Common myeloid progenitor, CD34-positive (primary cell): ENCODE results near the gene STK24.

Source experiments
- CTCF ChIA-PET: fragments of 350-600 bp; sonication (Branson Sonifier 250); formaldehyde crosslinking; loops from one replicate; lab custom pipeline; 2021; ENCODE audit warnings: antibody characterized with exemption; lab: Charles Lee
- POLR2A ChIA-PET: fragments of 350-600 bp; sonication (Branson Sonifier 250); formaldehyde crosslinking; loops from one replicate; lab custom pipeline; 2021; ENCODE audit warnings: antibody characterized with exemption; lab: Charles Lee
- DNase-seq, 3 donors: peaks; one replicate each; pipeline versions ENCODE4 v3.0.0 to v3.0.0-alpha.2; 2013
- H3K27ac ChIP-seq, 2 experiments: 1 replicate in 1 of 2; 2 replicates in 1 of 2; pipeline ENCODE4 v1.7.0; 2013; ENCODE audit warnings: inconsistent platforms in 2 of 2, low read length in 2 of 2, mild to moderate bottlenecking in 2 of 2, low read depth in 1 of 2, moderate library complexity in 1 of 2; ENCODE audit not compliant: severe bottlenecking in 2 of 2, insufficient read depth in 1 of 2, poor library complexity in 1 of 2
- H3K27me3 ChIP-seq, 5 experiments: replicated peaks in 2 of 5; 1 replicate in 3 of 5; 2 replicates in 2 of 5; pipeline versions ENCODE4 v1.6.1 to v1.7.0; 2013; ENCODE audit warnings: low read length in 4 of 5, mild to moderate bottlenecking in 2 of 5, moderate library complexity in 2 of 5, inconsistent platforms in 1 of 5; ENCODE audit not compliant: insufficient read depth in 5 of 5, control insufficient read depth in 4 of 5
- H3K36me3 ChIP-seq, 4 experiments: 1 replicate in 2 of 4; 2 replicates in 2 of 4; pipeline versions ENCODE4 v1.6.1 to v1.7.0; 2013; ENCODE audit warnings: low read length in 3 of 4, control low read depth in 1 of 4, mild to moderate bottlenecking in 1 of 4; ENCODE audit not compliant: control insufficient read depth in 4 of 4, insufficient read depth in 4 of 4
- H3K4me1 ChIP-seq, 4 experiments: 1 replicate in 3 of 4; 2 replicates in 1 of 4; pipeline versions ENCODE4 v1.6.1 to v1.7.1; 2013; ENCODE audit warnings: low read length in 3 of 4, mild to moderate bottlenecking in 3 of 4, control low read depth in 1 of 4, inconsistent platforms in 1 of 4, moderate library complexity in 1 of 4; ENCODE audit not compliant: control insufficient read depth in 4 of 4, insufficient read depth in 4 of 4; ENCODE audit errors: control extremely low read depth in 1 of 4
- H3K4me3 ChIP-seq, 7 experiments: 1 replicate in 4 of 7; 2 replicates in 3 of 7; pipeline versions ENCODE4 v1.5.1 to v1.7.0; 2013; ENCODE audit warnings: mild to moderate bottlenecking in 7 of 7, low read length in 6 of 7, moderate library complexity in 6 of 7, inconsistent platforms in 2 of 7, low read depth in 2 of 7, control low read depth in 1 of 7; ENCODE audit not compliant: insufficient read depth in 4 of 7, control insufficient read depth in 1 of 7; ENCODE audit errors: extremely low read depth in 1 of 7
- H3K9me3 ChIP-seq, 5 experiments: 1 replicate in 4 of 5; 2 replicates in 1 of 5; pipeline versions ENCODE4 v1.6.1 to v1.7.1; 2013; ENCODE audit warnings: low read length in 4 of 5, mild to moderate bottlenecking in 2 of 5, inconsistent platforms in 1 of 5, low read depth in 1 of 5, moderate library complexity in 1 of 5; ENCODE audit not compliant: control insufficient read depth in 4 of 5, insufficient read depth in 2 of 5; ENCODE audit errors: control extremely low read depth in 1 of 5
- WGBS: methylation state at CpG from one replicate; pipeline ENCODE4 v1.1.5; 2013; ENCODE audit not compliant: insufficient coverage; 5-methylcytosine and 5-hydroxymethylcytosine counted together

The STK24 gene

DNA sequence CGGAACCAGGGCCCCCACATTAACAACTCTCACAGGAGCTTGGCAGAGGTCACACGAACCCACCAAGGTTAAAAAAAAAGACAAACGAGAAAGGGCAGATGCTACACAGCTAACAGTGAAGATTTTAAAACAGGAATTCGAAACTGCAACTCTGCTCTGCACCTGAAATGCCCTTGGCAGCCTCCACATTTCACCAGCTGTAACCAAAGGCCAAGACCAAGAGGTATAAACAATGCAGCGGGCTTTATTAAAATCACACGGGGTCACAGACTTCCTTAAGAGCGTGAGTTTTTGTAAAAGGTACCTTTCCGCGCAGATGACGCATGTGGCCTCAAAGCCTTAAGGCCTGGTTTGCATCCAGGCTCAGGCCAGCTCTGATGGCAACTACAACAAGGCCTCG is 88.2 kb downstream of the STK24 start:
- no peak for DNase-seq
- Histone ChIP-seq H3K4me3 (no peak overlapping the region), H3K9me3 (no peaks in the 10 kb centered on the region), H3K27me3 (no peaks in the 10 kb centered on the region), H3K27ac (no peak overlapping the region), H3K4me1 (peaks cover 7 to 58% (median 42%) of the 10 kb centered on the region in 4 experiments), H3K36me3 (peaks cover 0 to 3% (median 0%) of the 10 kb centered on the region in 4 experiments)
- CTCF ChIA-PET, result interaction anchor here (0.9 to 2.0 kb wide), 5 partner anchors 9 to 43 kb away, joined by 3 to 7 read pairs (median 3); no protein-coding TSS in a partner anchor
- 87% methylated on average over 10 of the region's 11 CpGs for WGBS
- POLR2A ChIA-PET, result interaction anchor here (0.7 kb wide), 1 partner anchor 20 kb away, joined by 3 read pairs; no protein-coding TSS in a partner anchor

DNA sequence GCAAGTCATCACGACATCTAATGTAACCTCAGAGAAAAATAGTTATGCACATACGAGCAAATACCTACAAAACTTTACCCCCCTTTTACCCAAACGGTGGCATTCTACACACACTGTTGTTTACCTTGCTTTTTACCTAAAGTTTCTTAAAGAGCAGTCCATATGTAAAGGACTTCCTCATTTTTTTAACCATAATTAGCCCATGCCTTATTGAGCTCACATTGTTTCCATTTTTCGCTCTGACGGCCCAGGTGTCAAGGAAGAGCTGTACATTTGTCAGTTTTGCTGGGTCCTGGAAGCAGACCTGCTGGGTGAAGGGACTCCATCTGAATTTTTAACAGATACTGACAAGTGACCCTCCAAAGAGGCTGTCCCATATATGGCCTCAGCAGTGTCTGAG is 89.4 kb downstream of the STK24 start:
- Histone ChIP-seq H3K36me3 (peaks cover 0 to 3% (median 0%) of the 10 kb centered on the region in 4 experiments), H3K27me3 (no peaks in the 10 kb centered on the region), H3K9me3 (no peaks in the 10 kb centered on the region), H3K27ac (no peak overlapping the region), H3K4me1 (peaks cover 7 to 65% (median 42%) of the 10 kb centered on the region in 4 experiments), H3K4me3 (no peak overlapping the region)
- CTCF ChIA-PET, result interaction anchor here (0.6 to 2.0 kb wide), 5 partner anchors 9 to 42 kb away, joined by 3 to 7 read pairs (median 3); no protein-coding TSS in a partner anchor
- DNase-seq, result peak in 2 of 3 donors; percentile 51 to 63
- POLR2A ChIA-PET, result no interaction called here
- WGBS, result 65% methylated on average over 3 of the region's 5 CpGs

DNA sequence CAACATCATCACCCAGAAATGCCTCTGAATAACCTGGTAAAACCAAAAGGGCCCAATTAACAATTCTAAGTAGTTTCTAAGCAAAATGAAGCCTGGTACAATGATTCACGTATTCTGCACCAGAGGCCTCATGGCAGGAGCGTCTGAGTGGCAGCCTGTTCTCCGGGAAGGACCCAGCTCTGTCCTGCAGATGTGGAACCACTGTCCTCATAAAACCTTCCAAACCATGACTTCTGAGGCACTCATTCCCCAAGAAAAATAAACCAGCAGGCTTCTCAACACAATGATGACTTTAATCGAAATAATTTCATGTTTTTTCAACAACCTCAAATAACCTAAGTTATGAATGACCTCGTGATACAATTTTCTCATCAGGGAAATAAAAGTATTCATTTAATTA is 89.9 kb downstream of the STK24 start:
- H3K9me3 ChIP-seq, result no peaks in the 10 kb centered on the region
- no peaks in the 10 kb centered on the region for H3K27me3 ChIP-seq
- DNase-seq, result no peak
- WGBS, result 100% methylated on average over 3 of the region's 5 CpGs
- CTCF ChIA-PET, result interaction anchor here (1.0 to 1.4 kb wide), 3 partner anchors 21 to 49 kb away, joined by 3 read pairs; no protein-coding TSS in a partner anchor
- POLR2A ChIA-PET, result no interaction called here
- peaks cover 0 to 3% (median 0%) of the 10 kb centered on the region in 4 experiments for H3K36me3 ChIP-seq
- H3K4me3 ChIP-seq, result no peak overlapping the region
- H3K4me1 ChIP-seq, result peaks cover 7 to 66% (median 41%) of the 10 kb centered on the region in 4 experiments
- no peak overlapping the region for H3K27ac ChIP-seq

DNA sequence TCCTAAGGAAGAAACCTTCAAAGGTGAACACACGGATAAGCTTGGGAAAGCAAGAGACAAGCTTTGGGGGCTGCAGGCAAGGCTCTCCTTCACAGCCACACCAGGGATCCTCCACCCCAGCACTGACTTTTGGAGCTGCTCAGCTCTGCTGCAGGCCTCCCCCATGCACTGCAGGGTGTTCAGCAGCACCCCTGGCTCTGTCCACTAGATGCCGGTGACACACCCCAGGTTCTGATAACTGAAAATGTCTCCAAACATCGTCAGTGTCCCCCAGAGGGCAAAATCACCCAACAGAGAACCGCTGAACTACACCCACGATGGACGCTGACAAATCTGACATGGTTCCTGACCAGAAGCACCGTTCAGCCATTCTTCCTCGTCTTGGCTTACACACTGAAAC is 90.5 kb downstream of the STK24 start:
- Histone ChIP-seq H3K36me3 (peaks cover 0 to 6% (median 4%) of the 10 kb centered on the region in 4 experiments), H3K27ac (no peak overlapping the region), H3K9me3 (no peaks in the 10 kb centered on the region), H3K4me1 (peaks cover 6 to 66% (median 39%) of the 10 kb centered on the region in 4 experiments), H3K27me3 (no peaks in the 10 kb centered on the region), H3K4me3 (no peak overlapping the region)
- no peak for DNase-seq
- 94% methylated on average over 8 of the region's 8 CpGs for WGBS
- POLR2A ChIA-PET, result no interaction called here
- CTCF ChIA-PET, result interaction anchor here (1.0 to 1.1 kb wide), 4 partner anchors 18 to 49 kb away, joined by 3 read pairs; no protein-coding TSS in a partner anchor

DNA sequence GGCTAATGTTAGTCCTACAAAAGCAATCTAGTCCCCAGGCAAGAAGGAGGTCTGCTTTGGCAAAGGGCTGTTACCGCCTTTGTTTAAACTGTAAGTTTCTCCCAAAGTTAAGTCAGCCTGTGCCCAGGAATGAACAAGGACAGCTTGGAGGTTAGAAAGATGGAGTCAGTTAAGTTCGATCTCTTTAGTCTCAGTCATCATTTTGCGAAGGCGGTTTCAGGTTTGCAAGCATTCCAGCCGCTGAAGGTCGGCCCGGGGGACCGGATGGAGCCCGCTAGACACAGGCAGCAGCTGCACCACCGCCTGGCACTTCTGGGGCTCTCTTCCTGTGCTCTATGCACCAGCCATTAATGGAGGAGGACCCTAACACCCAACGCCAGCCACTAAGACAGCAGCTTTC is 91.3 kb downstream of the STK24 start:
- CTCF ChIA-PET, result interaction anchor here (0.9 to 4.8 kb wide), 5 partner anchors 19 to 168 kb away, joined by 3 to 29 read pairs (median 4); no protein-coding TSS in a partner anchor
- H3K27me3 ChIP-seq, result no peaks in the 10 kb centered on the region
- POLR2A ChIA-PET, result no interaction called here
- no peak for DNase-seq
- no peak overlapping the region for H3K27ac ChIP-seq
- H3K36me3 ChIP-seq, result peaks cover 0 to 14% (median 6%) of the 10 kb centered on the region in 4 experiments
- no peaks in the 10 kb centered on the region for H3K9me3 ChIP-seq
- no peak overlapping the region for H3K4me3 ChIP-seq
- 100% methylated on average over 2 of the region's 11 CpGs for WGBS
- peaks cover 5 to 58% (median 31%) of the 10 kb centered on the region in 4 experiments for H3K4me1 ChIP-seq

DNA sequence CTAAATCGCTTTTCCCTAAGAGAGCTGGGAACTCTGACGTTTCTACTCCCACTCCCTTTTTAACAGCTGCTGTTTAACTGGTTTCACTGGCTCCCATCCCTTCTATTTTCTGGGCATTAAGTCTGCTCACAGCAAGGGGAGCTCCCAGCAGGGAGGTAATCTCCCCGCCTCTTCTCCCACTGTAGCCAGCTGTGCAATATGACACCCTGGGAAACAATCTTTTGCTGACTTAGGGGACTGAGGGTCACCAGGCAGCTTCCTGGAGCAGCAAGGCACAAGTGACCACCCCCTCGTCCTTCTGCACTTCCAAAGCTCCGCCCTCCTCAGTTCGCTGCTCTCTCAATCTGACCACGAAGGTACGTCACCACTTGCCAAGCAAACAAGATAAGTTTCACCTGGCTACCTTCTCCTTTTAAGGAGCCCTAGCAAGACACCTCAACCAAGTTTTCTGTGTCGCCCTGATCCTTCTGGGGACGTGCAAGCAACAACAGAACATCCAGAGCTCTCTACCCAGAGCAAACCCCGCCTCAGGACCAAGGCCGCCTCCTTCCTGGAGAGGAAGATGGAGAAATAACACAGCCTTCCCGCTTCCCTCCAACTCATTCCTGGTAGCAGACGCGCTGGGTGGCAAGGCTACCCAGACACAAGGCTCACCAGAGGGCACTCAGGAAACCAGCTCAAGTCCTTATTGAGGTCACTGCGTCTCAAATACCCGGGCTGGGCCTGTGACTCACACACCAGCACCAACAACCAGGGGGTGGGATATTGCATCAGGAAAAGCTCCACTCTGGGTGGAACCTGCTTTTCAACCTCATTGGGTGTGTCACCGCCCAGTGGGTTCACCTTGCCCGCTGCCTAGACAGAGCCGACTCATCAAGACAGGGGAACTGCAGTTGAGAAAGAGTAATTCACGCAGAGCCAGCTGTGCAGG is 92.4 kb downstream of the STK24 start:
- CTCF ChIA-PET, result interaction anchor here (0.9 to 4.8 kb wide), 5 partner anchors 9 to 169 kb away, joined by 3 to 29 read pairs (median 4); no protein-coding TSS in a partner anchor
- no peak overlapping the region for H3K27ac ChIP-seq
- POLR2A ChIA-PET, result no interaction called here

More for the DNA sequence above, 92.4 kb downstream of the STK24 start:
- peak; percentile 44 to 84 (median 78) for DNase-seq
- H3K4me3 ChIP-seq, result no peak overlapping the region
- peaks cover 5 to 52% (median 20%) of the 10 kb centered on the region in 4 experiments for H3K4me1 ChIP-seq
- H3K36me3 ChIP-seq, result peaks cover 0 to 15% (median 6%) of the 10 kb centered on the region in 4 experiments
- H3K27me3 ChIP-seq, result no peaks in the 10 kb centered on the region
- no peaks in the 10 kb centered on the region for H3K9me3 ChIP-seq
- 88% methylated on average over 19 of the region's 21 CpGs for whole genome bisulfite sequencing
